Measurements from ENCODE around the gene NFIA. TPM values are rescaled to one million over a fixed set of nuclear protein-coding genes. Genes with fewer than 3 reads are reported as not detected.

The NFIA gene
- total and polyA plus RNA-seq, 7 donors: 4.0 to 42.7 (median 30.6) TPM

DNA sequence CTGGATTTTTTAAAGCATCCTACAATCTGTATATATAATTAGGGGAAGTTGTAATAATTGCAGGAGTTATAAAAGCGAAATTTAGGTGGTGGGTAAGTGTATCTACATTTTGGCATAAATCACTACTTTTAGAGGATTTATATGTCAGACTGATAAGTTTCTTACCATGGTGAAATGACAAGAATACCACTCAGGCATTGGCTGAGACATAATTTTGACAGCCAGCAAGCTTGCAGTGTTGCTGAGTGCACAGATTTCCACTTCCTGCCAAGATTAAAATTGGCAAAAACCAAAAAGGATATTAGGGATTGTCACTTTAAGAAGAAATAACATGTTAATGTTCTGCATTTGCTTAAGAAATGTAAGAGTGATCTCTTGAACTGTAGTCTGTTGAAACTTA is 28.2 kb downstream of the NFIA start:
- Histone ChIP-seq H3K27ac (peak overlapping the region; percentile 44), H3K4me1 (peaks cover 32% of the 10 kb centered on the region), H3K27me3 (ENCODE audit: insufficient read depth in 3 of 3, low read length in 2 of 3) (no peaks in the 10 kb centered on the region), H3K4me3 (no peak overlapping the region), H3K9me3 (no peaks in the 10 kb centered on the region), H3K36me3 (ENCODE audit: insufficient read depth in 1 of 2, low read depth in 1 of 2) (no peaks in the 10 kb centered on the region)
- intact Hi-C loops (cut with DNase I): no loop called here
- peak in 1 of 4 donors; percentile 37 for ATAC-seq
- DNase-seq: no peak
- 68 to 86% (median 83%) methylated on average over 1 of the region's 1 CpG for WGBS, 3 donors
- TF ChIP-seq, protein P1, sequence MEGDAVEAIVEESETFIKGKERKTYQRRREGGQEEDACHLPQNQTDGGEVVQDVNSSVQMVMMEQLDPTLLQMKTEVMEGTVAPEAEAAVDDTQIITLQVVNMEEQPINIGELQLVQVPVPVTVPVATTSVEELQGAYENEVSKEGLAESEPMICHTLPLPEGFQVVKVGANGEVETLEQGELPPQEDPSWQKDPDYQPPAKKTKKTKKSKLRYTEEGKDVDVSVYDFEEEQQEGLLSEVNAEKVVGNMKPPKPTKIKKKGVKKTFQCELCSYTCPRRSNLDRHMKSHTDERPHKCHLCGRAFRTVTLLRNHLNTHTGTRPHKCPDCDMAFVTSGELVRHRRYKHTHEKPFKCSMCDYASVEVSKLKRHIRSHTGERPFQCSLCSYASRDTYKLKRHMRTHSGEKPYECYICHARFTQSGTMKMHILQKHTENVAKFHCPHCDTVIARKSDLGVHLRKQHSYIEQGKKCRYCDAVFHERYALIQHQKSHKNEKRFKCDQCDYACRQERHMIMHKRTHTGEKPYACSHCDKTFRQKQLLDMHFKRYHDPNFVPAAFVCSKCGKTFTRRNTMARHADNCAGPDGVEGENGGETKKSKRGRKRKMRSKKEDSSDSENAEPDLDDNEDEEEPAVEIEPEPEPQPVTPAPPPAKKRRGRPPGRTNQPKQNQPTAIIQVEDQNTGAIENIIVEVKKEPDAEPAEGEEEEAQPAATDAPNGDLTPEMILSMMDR (IDR thresholded peaks at IDR 0.05): no peak

DNA sequence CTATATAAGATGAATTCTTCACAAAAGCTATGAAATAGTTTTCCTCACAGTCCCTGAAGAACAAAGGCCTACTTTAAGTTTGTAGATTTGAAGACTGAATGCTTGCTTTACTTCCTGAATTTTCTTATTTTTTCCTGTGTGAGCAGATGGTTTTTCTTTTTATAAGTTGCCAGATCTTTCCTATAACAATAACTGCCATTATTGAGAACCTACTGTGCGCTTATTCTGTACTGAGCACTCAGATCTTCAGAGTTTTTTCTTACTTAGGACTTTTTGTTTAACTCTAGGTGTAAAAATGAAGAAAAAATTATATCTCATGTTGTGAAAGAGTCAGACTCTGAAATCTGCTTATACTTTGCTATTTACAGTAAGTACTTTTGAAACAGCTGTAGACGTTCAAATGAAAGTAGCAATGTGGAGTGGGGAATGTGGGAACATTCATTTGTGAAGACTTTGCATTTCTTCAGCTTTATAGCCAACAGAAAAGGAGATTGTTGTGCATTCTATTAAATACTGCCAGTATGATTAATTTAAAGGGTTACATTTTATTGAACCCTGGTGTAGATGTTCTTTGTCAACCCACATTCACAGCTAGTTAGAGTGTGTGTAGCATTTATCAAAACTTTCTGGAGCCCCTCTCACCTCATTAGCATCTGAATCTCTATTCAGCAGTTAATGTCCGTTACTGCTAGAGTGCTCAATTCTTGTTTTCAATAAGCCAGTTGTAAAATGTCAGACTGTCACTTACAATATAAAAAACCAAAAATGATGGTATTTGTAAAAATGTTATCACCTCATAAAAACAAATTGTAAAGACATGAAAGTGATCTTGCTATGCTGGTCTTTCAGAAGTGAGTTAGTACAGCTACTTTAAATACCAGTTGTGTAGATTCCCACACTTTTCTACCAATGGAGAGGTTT is 29.0 kb downstream of the NFIA start:
- ATAC-seq (no peak), DNase-seq (no peak)
- H3K4me1 ChIP-seq: peaks cover 35% of the 10 kb centered on the region
- H3K27ac ChIP-seq: peak overlapping the region; percentile 44
- no peaks in the 10 kb centered on the region for H3K36me3 ChIP-seq (ENCODE audit: insufficient read depth in 1 of 2, low read depth in 1 of 2)
- H3K4me3 ChIP-seq: no peak overlapping the region
- intact Hi-C loops (cut with DNase I): no loop called here
- TF ChIP-seq, protein P1 (IDR thresholded peaks at IDR 0.05): no peak
- H3K9me3 ChIP-seq: no peaks in the 10 kb centered on the region
- no peaks in the 10 kb centered on the region for H3K27me3 ChIP-seq (ENCODE audit: insufficient read depth in 3 of 3, low read length in 2 of 3)
- 58 to 66% (median 64%) methylated on average over 3 of the region's 3 CpGs for WGBS, 3 donors

DNA sequence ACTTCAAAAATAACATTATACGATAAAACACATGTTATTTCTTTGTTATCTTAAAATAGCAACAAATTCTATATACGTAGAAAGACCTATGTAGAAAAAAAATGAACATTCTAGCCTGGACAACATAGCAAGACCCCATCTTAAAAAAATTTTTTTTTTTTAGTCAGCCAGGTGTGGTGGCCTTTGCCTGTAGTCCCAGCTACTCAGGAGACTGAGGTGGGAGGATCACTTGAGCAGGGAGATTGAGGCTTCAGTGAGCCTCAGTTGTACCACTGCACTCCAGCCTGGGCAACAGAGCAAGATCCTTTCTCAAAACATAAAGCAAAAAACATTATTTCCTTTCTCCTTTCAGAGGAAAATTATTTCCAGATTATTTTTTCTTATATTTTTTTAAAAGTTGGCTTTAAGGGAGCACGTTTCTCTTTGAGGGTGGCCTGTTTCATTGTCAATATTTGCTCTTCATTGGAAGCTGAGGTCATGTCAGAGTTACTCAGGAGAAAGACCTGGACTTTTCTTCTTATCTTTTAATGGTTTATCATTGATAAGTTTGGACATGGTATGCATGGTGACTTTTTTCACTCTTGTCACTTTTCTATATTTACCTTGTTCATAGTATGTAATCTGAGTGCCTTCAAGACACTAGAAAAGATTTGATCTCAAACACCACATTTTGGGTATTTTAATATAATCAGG is 32.0 kb downstream of the NFIA start:
- intact Hi-C loops (cut with DNase I): no loop called here
- no peak overlapping the region for H3K4me3 ChIP-seq
- DNase-seq (no peak), ATAC-seq (no peak)
- no peaks in the 10 kb centered on the region for H3K9me3 ChIP-seq
- peaks cover 60% of the 10 kb centered on the region for H3K4me1 ChIP-seq
- peak overlapping the region; percentile 64 for H3K27ac ChIP-seq
- H3K27me3 ChIP-seq (ENCODE audit: insufficient read depth in 3 of 3, low read length in 2 of 3): no peaks in the 10 kb centered on the region
- 95 to 98% (median 97%) methylated on average over 3 of the region's 3 CpGs for WGBS, 3 donors
- no peaks in the 10 kb centered on the region for H3K36me3 ChIP-seq (ENCODE audit: insufficient read depth in 1 of 2, low read depth in 1 of 2)
- TF ChIP-seq, protein P1 (IDR thresholded peaks at IDR 0.05): no peak

DNA sequence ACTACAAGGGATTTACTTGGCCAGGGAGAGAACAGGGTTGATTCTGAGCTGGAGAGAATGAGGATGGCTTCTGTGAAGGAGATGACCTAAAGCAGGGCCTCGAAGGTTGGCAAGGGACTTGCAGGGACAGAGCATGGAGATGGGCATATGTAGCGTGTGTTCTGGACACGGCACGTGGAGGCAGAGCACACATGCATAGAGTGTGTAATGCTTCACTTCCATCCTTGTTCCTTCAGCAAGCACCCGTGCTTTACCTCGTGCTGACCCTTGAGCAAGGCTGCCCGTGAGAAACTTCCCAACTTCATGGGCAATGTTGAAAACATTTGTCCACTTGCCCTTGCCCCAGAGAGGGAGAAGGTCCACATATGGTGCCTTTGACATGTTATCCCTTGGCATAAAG is 33.1 kb downstream of the NFIA start:
- 79 to 91% (median 81%) methylated on average over 7 of the region's 7 CpGs for WGBS, 3 donors
- ATAC-seq: peak; percentile 36 to 48 (median 38)
- Histone ChIP-seq H3K4me1 (peaks cover 64% of the 10 kb centered on the region), H3K36me3 (ENCODE audit: insufficient read depth in 1 of 2, low read depth in 1 of 2) (no peaks in the 10 kb centered on the region), H3K27ac (peak overlapping the region; percentile 64), H3K9me3 (no peaks in the 10 kb centered on the region), H3K27me3 (ENCODE audit: insufficient read depth in 3 of 3, low read length in 2 of 3) (no peaks in the 10 kb centered on the region), H3K4me3 (no peak overlapping the region)
- no peak for DNase-seq
- intact Hi-C loops (cut with DNase I): no loop called here
- TF ChIP-seq, protein P1 (IDR thresholded peaks at IDR 0.05): no peak

Measured in psoas muscle (tissue), 8 donors.